Stimulated activated CD8-positive, alpha-beta memory T cell treated with anti-CD3 and anti-CD28 coated beads, Interleukin-2, amount 100 ng/mL, for 1 hour (primary cell): ENCODE data around the gene PRKD3.

Experiments
- DNase-seq, 2 donors: peaks; one replicate each; pipeline ENCODE4 v3.0.0-alpha.2; 2020; ENCODE audit warnings: low read depth in 2 of 2

PRKD3 gene

DNA sequence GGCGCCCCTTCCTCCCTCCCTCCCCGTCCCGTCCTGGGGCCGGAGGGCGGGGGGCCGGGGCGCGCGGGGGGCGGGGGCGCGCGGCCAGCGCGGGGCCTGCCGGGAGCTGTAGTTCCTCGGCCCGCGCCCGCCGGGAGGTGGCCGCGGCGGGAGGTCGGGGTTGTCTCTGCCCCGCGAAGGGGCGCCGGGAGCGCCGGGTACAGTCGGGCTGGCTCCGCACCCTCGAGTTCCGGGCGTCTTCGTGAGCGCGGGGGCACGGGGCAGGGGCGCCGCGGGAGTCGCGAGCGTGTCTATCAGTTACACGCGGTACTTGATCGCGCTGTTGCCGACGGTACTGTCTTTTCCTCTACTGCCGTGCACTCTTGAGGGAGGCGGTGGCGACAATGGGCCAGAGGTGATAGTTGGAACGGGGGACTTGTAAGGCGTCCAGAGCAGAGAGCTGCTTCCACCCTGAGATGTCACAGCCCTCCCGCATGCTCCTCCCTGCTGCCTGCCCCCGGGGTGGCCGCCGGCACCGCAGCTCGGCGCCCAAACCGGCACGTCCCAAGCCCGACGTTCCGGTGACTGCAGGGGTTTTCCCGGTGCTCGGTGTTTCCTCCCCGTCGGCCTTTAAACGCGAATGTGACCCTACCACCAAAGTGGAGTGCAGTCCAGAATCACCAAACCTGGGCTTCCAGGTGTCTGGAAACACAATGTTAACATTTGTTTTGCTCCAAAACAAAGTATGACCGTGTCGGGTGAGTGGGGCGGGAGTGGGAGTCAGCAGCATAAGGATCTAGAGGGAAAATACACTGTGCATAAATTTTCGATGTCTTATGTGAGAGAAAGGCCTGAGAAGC is at the start of gene PRKD3:
Gene PRKD3 (minus strand): TSS at position 48 of the 839 bp plus-strand sequence. CDS start 8,309 bp downstream, outside the sequence.
- peak in 1 of 2 donors; percentile 20 for DNase-seq

DNA sequence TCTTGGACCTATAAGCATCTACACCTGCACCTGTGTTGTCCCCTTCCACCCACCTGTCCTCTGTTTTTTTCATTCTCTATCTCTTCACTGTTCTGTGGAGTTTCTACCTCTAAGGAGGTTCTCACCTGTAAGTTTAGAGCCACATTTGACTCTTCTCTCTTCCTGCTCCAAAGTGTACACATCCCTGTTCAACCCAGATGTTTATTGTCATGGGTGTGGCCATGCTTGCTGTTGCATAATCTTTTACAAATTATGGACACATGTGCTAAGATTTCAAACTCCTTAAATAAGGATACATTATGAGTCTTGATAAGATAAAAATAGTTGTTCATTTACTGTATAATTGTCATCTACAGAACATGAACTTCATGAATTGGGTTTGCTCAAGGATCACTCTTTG is 47.4 kb upstream of the PRKD3 start:
- no peak for DNase-seq

DNA sequence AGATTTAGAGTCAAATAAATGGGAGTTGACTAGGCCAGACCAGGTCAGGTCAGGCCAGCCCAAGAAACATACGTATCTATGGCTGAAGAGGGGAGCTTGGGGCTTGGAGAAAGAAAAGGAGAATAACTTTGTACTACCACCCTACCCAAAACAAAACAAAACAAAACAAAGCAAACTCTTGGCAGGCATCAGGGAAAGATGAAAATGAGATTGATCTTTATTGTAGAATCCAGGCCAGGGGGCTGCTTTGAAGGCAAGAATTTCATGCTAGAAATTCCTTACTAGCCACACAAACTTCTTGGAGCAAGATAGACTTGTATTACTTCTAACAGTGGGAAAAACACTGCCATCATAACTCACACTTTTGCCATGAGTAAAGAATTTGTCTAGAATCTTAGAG is 46.0 kb upstream of the PRKD3 start:
- no peak for DNase-seq

DNA sequence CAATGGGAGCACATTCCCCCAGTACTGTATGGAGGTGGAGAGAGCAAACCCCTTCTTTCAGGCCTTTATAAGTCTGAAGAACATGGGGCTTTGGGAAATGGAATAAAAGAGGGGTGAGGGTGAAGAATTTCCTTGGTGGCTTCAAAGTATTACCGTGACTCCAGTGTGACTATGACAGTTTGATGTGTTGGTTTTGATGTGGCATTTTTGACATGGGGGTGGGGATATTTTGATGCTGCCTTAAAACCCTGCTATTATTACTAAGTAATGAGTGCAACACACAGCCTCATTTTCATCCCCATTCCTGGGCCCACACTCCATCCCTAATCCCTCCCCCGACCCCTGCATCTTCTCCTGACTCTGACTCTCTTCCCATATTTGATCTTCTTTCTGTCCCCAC is 43.4 kb upstream of the PRKD3 start:
- no peak for DNase-seq

DNA sequence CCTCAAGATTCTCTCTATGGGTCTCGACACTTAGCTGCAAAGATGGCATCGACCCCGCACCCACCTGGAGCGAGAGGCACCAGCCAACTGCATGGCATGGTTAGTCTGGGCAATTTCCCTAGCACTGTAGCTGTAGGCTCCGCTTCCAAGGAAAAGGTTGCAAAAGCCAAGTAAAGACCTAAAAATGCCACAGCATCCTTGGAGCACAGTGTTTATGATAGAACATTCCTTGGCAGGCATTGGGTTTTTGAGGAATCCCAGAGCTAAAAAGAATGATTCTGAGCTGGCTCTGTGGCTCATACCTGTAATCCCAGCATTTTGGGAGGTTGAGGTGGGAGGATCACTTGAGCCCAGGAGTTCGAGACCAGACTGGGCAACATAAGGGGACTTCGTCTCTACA is 42.7 kb upstream of the PRKD3 start:
- DNase-seq: no peak

DNA sequence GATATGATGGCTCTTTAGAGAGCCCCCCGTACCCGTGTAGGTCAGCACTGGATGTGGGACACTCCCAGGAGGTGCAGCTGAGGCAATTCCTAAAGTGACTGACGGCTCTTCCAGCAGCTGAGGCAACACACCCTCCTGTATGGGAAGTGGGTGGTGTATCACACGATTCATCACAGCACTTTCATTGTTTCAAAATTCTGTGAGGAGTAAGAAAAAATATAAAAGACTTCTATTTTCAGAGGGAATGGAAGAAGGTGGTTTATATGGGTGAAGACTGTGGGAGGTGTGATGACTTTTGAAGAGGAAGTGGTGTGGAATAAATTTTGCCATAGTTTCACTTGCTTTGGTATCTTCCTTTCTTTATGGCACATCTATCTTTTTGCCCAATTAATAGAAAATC is 42.1 kb upstream of the PRKD3 start:
- no peak for DNase-seq

DNA sequence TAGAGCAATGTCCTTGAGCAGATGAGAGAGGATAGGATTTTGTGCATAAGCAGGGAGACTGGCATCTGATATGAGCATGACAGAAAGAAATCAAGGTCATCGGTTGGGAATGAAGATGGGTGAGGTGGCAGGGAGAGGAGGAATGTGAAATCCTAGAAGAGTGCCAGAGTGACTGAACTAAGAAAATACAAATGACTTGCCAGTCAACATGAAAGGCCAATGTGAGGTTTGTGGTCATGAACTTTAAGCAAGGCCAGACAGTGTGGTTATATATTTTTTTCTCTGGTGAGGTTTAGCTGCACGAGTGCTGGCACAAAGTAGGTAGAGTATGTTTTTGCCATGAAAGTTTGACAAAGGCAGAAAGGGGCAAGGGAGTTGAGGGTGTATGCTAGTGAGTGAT is 41.0 kb upstream of the PRKD3 start:
- DNase-seq: no peak

DNA sequence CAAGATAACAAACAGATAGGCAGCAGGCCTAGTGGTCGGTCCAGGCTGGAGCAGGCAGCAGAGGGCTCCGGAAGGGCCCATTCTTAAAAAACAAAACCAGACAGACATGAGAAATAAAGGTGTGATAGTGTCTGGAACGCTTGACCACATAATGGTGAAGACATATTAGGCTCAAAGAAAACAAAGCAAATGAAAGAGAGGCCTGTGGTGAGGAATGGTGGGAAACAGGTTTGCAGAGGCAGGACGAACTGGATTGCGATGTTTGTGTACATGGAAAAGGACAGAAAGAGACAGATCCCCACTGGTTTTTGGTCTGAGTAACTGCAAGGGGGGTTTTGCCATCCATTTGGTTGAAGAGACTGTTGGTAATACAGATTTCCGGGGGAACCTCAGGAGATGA is 39.7 kb upstream of the PRKD3 start:
- DNase-seq: no peak

DNA sequence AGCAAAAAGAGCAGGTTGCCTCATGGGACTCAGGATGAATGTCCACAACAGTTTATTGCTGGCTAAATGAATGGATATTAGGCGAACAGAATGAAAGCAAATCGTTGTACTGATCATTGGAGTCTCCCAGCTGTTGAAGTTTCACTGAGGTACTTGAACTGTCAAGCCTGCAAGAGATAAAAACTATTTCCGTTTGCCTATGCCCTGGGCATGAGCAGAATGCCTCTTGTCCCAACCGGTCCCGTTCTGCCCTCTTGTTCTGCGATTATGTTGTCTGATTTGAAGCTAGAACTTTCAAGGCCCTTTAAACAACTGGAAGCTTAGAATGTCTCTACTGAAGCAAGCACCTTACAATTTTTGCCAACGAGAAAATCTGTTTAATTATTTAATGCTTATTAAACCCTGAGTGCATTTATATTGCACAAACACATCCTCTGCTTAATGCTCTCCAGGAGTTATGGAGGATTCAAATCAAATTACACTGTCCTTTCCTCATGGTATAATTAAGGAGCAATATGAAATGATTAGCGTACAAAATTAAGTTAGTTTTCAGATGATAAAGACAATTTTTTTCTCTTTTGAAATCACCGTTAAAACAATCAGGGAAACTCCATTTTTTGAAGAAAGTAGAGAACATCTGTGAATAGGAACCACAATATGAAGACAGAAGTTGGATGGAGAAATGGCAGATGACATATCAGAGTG is 37.5 kb upstream of the PRKD3 start:
- DNase-seq: no peak

DNA sequence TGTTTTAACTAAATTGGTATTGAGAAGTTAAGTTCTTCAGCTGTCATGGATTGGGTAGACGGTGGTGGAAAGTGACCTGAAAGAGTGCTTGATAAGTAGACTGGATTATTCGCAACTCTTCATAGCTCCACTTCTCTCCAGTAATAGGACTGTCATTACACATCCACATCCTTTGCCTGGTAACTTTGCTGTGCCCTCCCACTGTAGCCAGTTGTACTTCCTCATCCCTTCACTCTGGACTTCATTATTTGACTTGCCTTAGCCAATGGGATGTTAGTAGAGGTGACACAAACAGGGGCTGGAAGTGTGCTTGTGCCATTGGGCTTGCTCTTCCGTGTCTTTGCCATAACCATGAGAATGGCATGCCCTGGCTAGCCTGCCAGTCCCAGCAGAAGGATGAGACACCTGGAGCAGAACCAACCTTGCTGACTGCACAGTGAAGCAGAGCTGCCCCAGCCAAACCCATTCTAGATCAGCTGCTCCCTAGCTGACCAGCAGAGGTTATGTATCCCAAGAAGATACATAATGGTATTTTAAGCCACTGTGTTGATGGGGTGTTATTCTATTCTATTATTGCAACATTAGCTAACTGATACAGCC is 36.7 kb upstream of the PRKD3 start:
- DNase-seq: no peak

DNA sequence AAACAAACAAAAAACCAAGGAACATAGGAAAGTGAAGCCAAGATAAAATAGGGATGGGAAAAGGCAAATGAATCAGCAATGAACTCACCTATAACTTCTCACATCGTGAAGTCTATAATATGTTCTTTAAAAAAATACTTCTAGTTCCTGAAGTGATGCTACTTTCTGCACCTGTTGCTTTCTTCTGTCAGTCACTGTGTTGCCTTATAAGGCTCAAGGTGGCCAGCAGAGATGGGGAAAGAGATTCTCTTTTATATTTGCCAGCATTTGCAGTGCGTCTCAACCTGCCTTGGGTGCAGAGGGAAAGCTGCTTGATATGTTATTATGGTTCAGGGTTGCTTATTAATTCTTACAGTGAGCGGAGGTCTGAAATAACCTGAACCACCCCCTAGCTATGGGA is 33.8 kb upstream of the PRKD3 start:
- DNase-seq: no peak

DNA sequence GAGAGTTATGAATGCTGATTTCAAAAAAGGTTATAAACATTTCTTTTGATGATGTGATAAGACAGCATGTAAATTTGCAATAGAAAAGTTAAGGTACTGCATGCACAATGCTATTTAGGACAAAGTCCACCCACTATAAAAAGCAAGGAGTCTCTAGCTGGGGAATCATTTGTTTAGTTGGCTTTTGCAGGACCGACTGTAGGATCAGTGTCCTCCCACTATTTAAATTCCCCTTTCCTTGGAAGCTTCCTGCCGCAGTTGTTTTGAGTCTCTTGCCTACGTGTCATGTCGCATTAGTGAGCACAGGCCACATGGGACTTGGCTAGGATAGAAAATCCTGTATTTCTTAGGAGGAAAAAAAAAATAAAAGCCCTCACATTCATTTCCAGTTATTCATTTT is 32.9 kb upstream of the PRKD3 start:
- no peak for DNase-seq

DNA sequence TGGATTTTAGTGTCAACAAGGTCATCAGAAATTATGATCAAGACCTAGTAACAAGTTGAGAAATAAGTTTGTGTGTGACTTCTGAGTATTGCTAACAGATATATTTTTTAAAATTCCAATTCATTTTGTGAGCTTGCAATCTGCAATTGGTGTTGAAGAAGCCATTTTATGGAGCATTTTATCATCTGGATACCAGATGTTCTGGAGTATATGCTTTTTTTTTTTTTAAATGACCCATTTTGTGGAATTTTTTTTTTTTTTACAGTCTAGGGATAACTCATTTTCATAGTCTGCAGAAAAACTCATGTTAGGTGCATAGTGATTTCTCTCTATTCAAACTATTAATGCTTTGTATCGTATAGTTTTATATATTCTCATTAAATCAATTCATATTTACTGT is 32.4 kb upstream of the PRKD3 start:
- DNase-seq: no peak

DNA sequence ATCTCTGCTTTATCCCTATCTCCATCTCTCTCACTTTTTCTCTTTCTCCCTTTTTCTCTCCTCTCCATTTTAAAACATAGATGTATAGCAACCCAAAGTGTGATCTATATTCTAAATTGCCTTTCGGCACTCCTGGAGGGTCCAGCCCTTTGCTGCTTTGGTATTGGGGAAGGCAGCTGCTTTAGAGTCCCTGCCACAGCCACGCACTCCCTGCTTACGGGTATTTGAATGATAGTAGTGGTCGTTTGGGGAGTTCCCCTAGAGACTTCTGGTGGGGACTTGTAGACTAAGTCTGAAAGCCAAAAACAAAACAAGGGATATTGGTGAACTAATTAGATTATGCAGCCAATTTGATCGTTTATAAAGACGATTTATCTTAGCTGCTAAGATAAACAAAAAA is 31.7 kb upstream of the PRKD3 start:
- DNase-seq: no peak

DNA sequence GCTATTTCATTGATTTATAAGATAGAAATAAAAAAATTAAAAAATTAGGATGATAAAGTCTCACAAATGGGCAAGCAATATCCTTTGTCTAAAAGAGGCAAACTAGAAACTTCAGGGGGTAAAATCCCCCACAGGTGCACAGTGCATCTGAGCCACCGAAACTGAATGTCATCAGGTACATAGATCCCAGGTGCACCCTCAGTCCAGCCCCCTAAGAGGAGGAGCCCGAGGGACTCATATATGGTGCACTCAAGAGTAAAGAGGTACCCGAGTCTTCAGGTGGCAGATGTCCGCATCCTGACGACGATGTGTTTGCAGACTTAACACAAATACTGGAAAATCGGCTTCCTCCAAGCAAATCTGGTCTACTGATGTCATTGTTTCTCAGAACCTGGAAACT is 31.1 kb upstream of the PRKD3 start:
- no peak for DNase-seq

DNA sequence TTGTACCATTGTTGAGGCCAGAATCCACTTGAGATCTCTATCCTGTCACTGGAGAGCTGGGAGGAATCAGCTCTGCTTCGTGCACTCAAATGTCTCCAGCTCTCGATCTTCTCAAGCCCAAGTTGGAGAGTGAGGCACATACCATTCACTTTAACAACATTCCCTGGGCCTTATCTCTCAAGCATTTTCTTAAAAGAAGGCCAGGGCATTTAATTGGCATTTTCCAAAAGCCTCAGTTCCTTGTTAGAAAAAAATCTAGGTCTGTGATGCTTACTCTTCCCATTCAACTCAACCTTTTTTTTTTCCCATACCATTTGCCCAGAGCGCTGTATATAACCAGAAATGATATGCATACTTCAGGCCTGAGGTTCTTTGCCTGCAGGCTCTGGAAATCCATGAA is 29.9 kb upstream of the PRKD3 start:
- DNase-seq: no peak

DNA sequence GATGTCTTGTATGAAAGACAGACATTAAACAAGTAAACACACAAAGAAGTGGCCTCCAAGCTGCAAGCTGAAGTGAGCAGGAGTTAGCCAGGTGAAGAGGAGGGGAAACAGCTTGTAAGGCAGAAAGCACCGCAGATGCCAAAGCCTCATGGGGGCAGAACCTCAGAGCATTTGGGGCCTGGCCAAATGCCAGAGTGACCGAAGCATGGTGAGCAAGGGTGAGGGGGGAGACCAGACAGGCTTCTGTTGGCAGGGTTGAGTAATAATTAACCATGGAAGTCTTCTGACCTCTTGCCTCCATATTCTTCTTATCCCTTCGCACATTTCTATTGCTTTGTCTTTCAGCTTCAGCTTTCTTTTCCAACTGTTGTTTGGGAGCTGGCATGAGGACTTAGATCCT is 25.4 kb upstream of the PRKD3 start:
- DNase-seq: no peak

DNA sequence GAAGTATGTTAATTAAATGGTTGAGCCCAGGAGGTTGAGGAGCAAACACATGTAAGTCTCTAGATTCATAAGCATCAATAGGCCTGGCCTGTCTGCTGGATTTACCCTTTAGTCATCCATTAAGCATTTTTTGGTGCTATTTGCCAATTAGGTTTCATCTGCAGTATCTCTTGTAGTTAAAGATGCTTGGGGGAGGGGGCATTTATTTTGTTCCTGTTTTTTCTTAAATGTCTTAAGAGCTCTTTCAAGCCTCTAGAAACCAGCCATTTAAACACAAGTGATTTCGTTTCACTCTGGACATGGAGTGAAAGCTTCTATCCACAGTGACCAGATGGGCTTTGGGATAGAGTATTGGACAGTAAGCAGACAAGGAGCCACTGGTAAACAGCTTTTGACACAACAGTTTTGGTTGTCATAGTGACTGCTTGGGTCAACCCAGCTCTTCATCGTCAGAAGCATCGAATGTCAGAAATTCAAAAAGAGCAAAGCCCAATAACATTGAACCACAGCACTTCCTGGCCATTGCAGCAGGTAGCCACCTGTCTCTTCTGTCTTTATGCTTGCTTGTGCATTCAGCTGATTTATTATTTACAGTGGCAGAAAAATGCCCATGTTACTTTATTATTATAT is 24.7 kb upstream of the PRKD3 start:
- DNase-seq: no peak

DNA sequence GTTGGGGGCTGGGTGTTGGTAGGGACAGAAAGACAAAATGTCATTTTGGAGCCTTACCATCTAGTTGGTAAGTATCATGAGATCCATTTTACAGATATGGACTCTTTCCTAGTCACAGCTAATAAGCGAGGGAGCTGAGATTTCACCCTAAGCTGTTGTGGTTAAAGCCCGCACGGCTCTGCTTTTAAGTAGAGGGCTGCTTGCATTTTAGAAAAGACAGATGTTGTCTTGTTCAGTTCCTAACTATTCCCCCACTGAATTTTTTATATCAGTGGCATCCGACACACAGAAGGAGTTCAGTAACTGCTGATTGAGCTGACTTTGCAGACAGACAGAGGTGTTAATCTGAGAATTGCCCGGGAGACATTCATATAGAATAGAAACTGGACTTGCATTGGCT is 23.5 kb upstream of the PRKD3 start:
- no peak for DNase-seq

DNA sequence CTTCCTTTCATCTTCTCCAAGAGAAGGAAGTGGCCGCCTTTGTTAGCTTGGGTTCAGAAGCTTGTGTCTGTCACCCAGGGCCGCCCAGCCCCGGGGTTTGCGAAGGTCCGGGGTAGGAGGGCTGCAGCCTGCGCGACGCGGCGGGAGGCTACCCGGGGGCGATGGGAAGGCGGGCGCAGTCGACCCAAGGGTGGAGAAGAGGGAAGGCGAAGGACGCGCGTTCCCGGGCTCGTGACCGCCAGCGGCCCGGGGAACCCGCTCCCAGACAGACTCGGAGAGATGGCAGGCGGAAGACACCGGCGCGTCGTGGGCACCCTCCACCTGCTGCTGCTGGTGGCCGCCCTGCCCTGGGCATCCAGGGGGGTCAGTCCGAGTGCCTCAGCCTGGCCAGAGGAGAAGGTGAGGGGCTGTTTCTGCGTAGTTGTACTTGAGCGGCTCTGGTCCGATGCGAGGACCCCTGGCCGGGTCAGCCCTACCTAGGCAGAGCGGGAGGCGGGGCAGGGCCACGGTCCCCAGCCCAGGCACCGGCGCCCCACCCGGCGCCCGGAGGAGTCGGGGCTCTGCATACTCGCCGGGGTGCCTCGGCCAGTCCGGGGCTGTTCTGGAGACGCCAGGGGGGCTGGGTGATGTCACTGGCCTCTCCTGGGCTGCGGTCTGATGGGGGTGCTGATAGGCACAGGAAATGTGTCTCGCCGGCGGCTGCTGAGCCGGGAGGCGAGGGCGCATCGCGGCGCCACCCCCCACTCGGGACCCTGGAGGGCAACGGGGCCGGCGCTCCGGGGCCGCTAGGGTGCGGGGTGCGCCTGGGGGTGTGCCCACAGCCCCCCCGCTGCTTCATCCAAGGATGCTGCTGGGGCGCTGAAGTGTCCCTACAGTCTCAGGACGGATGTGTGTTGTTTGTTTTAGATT is 20.1 kb upstream of the PRKD3 start, which contains the start of gene QPCT:
Gene QPCT (plus strand): TSS at position 178 of the 909 bp plus-strand sequence. CDS start 102 bp downstream, at position 280.
- DNase-seq: peak; percentile 55 to 57
